Lower lobe of right lung (tissue), 2 donors: ENCODE data around the gene APCDD1L. TPM values are rescaled to one million over a fixed set of nuclear protein-coding genes. Genes with fewer than 3 reads are reported as not detected.

Experiments
- ATAC-seq, 2 donors: fragments of 200-7000 bp; cut with Tn5 transposase; one replicate each; pipeline ENCODE4 v1.9.1; 2020 to 2022; ENCODE audit warnings: mild to moderate bottlenecking in 2 of 2, moderate library complexity in 2 of 2
- DNase-seq: peaks from one replicate; pipeline ENCODE4 v3.0.0-alpha.2; 2020
- H3K27ac ChIP-seq: fragments of 200-600 bp; one replicate; pipeline ENCODE4 v1.8.0; 2022
- H3K27me3 ChIP-seq: fragments of 200-600 bp; one replicate; pipeline ENCODE4 v1.8.0; 2022; ENCODE audit warnings: low read depth
- H3K36me3 ChIP-seq: fragments of 200-600 bp; one replicate; pipeline ENCODE4 v1.8.0; 2022; ENCODE audit warnings: mild to moderate bottlenecking
- H3K4me1 ChIP-seq: fragments of 200-600 bp; one replicate; pipeline ENCODE4 v1.8.0; 2022
- H3K4me3 ChIP-seq: fragments of 200-600 bp; one replicate; pipeline ENCODE4 v1.8.0; 2022; ENCODE audit warnings: mild to moderate bottlenecking
- H3K9me3 ChIP-seq: fragments of 200-600 bp; one replicate; pipeline ENCODE4 v1.8.0; 2022
- intact Hi-C: fragments of 100-400 bp; cut with DNase I; formaldehyde crosslinking; loops from one replicate; pipeline ENCODE4 v1.11.0; 2022
- total RNA-seq: library from RNA; stranded (reverse); fragmentation: NEBNext Ultra II Directional; extraction: Animal tissue kit (Norgen Biotek cat#: 25700); gene quantifications from one replicate; pipeline ENCODE4 v1.2.1, GENCODE V29; 2021
- TF ChIP-seq, protein P1 (sequence below): fragments of 200-600 bp; IDR thresholded peaks from one replicate; pipeline ENCODE4 v1.8.0; 2022; ENCODE audit warnings: antibody characterized with exemption, mild to moderate bottlenecking
- donor health status: DM: no; HTN: yes; CAD: no; lungs with severe emphysema.

Gene APCDD1L
- total RNA-seq, 1 donor from 2014 or later, result not detected

DNA sequence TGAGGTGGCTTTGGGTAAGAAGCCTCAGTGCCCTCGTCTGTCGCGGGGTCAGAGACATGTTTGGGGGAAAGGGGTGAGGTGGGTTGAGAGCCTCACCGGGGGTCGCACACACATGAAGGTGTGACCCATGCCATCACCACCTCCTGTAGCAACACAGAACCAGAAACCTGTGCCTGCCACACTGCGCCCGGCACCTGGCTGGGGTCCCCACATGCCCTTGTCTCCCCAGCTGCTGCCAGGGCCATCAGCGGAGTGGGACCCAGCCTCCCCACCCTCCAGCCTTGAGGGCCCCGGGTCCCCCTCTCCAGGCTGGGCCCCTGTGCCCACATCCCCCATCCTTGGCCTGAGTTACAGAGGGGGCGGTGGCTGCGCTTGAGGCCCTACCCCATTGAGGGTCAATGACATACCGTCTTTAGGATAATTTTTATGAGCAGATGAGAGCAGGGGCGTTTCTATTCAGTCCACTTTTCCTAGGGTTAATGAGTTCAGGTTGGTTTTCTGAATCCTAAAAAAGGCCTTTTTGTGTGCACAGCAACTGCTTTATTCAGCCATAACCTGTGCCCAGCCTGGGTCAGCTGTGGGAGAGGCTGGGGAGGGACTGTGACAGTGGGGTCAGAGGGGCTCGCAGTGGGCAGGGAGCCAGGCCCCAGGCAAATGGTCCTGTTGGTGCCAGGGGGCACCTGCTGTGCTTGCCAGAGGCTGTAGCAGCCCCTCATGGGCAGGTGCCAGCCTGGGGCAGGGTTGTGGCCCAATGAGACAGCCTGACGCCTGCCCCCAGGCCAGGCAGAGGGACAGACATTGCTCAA, 19.4 kb downstream of the APCDD1L start:
- intact Hi-C loops, result no loop called here
- Histone ChIP-seq H3K9me3 (no peaks in the 10 kb centered on the region), H3K27me3 (no peaks in the 10 kb centered on the region), H3K4me1 (no peaks in the 10 kb centered on the region), H3K36me3 (no peaks in the 10 kb centered on the region), H3K4me3 (no peak overlapping the region), H3K27ac (no peak overlapping the region)
- TF ChIP-seq, protein P1, sequence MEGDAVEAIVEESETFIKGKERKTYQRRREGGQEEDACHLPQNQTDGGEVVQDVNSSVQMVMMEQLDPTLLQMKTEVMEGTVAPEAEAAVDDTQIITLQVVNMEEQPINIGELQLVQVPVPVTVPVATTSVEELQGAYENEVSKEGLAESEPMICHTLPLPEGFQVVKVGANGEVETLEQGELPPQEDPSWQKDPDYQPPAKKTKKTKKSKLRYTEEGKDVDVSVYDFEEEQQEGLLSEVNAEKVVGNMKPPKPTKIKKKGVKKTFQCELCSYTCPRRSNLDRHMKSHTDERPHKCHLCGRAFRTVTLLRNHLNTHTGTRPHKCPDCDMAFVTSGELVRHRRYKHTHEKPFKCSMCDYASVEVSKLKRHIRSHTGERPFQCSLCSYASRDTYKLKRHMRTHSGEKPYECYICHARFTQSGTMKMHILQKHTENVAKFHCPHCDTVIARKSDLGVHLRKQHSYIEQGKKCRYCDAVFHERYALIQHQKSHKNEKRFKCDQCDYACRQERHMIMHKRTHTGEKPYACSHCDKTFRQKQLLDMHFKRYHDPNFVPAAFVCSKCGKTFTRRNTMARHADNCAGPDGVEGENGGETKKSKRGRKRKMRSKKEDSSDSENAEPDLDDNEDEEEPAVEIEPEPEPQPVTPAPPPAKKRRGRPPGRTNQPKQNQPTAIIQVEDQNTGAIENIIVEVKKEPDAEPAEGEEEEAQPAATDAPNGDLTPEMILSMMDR, result no peak
- DNase-seq (no peak), ATAC-seq (no peak)

DNA sequence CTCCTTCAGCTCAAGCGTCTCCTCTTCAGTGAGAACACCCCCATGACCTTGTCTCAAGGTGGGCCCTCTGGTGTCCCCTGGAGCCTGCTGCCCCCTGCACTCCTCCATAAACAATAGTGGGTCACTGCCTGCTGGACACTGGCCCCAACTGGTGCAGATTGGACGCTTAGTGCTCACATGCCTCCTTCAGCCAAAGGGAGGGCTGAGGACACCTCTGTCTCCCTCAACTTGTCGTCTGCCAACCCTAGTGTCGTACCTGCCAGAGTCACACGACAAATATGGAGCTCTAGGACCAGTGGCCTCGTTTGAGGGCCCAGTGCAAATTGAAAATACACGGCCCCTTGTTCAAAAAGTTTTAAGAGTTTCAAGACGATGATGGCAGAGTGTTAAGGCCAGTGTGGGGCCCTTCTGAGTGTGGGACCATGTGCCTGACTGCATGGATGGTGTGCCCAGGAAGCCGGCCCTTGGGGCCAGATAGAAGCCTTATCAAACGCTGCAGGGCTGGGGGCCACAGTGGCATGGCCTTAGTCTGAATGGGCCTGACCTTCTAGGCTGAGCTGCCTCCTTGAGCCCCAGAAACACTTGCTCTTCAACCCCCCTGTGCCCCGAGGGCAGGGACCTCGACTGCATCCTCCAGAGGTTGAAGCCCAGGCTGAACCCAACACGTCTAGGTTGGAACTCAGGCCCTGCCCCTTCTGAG, 20.1 kb downstream of the APCDD1L start:
- DNase-seq (no peak), ATAC-seq (no peak)
- H3K27ac ChIP-seq, result no peak overlapping the region
- no peak overlapping the region for H3K4me3 ChIP-seq
- H3K4me1 ChIP-seq, result no peaks in the 10 kb centered on the region
- TF ChIP-seq, protein P1, result no peak
- no peaks in the 10 kb centered on the region for H3K9me3 ChIP-seq
- intact Hi-C loops, result no loop called here
- no peaks in the 10 kb centered on the region for H3K27me3 ChIP-seq
- H3K36me3 ChIP-seq, result no peaks in the 10 kb centered on the region

DNA sequence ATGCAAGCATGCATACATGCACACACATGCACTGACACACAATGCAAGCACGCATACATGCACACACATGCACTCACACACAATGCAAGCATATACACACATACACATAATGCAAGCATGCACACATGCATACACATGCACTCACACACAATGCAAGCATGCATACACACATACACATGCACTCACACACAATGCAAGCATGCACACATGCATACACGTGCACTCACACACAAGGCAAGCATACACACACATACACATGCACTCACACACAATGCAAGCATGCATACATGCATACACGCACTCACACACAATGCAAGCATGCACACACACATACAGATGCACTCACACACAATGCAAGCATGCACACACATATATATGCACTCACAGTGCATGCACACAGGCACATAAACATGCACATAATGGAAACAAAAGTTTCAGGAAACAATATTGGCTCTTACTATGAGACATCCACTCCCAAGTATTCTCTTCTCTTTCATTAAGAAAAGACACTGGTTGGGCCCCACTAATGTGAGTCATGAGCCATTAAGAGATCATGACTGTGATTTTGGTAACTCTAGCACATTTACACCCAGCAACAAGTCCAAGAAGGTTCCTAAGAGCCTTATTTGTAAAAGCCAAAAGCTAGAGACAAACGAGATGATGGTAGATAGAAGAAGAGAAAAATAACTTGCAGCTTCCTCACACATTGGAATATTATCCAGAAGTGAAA, 22.2 kb downstream of the APCDD1L start:
- no peaks in the 10 kb centered on the region for H3K27me3 ChIP-seq
- intact Hi-C loops, result no loop called here
- H3K4me1 ChIP-seq, result no peaks in the 10 kb centered on the region
- no peak overlapping the region for H3K4me3 ChIP-seq
- TF ChIP-seq, protein P1, result no peak
- ATAC-seq (no peak), DNase-seq (no peak)
- H3K36me3 ChIP-seq, result no peaks in the 10 kb centered on the region
- H3K27ac ChIP-seq, result no peak overlapping the region
- H3K9me3 ChIP-seq, result no peaks in the 10 kb centered on the region

DNA sequence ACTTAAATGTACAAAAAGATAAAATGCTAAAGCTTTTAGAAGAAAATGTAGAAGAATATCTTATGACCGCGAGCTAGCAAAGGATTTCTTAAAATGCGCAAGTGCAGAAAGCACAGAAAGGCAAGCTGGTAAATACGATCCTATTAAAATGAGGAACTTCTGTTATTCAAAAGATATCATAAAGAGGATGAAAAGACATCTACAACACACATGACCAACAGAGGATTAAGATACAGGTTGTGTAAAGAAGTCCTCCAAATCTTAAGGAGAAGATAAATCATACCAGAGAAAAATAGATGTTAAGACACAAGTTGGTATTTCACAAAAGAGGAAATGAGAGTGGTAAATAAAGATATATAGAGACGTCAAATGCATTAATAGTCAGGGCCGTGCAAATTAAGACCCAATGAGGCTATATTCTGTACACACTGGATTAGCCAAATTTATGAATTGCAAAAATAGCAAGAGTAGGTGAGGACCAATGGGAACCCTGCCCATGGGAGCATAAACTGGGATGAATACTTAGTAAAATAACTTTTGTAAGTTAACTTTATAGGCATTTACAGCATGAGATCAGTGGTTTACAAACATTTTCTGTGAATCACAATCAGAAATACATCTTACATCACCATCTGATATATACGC, 23.0 kb downstream of the APCDD1L start:
- Histone ChIP-seq H3K9me3 (no peaks in the 10 kb centered on the region), H3K4me3 (no peak overlapping the region), H3K27me3 (no peaks in the 10 kb centered on the region), H3K4me1 (no peaks in the 10 kb centered on the region), H3K36me3 (no peaks in the 10 kb centered on the region), H3K27ac (no peak overlapping the region)
- intact Hi-C loops, result no loop called here
- no peak for DNase-seq
- no peak for ATAC-seq
- TF ChIP-seq, protein P1, result no peak

DNA sequence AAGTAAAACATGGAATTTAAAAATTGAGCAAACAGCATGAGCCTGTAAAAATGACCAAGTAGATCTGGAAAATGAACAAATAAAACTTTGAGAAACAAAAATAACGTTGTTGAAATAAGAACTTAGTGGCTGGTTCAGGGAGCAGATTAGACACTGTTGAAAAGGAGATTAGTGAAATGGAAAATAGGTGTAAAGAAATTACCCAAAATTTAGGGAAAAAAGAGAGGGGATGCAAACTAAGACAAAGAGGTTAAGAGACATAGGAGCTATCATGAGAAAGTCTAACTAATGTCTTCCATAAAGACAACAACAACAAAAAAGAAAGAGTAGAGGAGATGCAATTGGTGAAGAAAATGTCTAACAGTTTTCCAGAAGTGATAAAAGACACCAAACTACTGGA, 29.0 kb downstream of the APCDD1L start:
- TF ChIP-seq, protein P1, result no peak
- H3K9me3 ChIP-seq, result peaks cover 10% of the 10 kb centered on the region
- no peaks in the 10 kb centered on the region for H3K27me3 ChIP-seq
- no peak overlapping the region for H3K4me3 ChIP-seq
- no peaks in the 10 kb centered on the region for H3K4me1 ChIP-seq
- no peak overlapping the region for H3K27ac ChIP-seq
- H3K36me3 ChIP-seq, result no peaks in the 10 kb centered on the region
- intact Hi-C loops, result no loop called here
- ATAC-seq (no peak), DNase-seq (no peak)
